Pancreas (tissue), 10 donors: ENCODE measurements around the gene APEX1. TPM values are rescaled to one million over a fixed set of nuclear protein-coding genes. Genes with fewer than 3 reads are reported as not detected.
A peak's percentile ranks its signal among the peaks of the same experiment; 100 is the strongest.

Source experiments
- ATAC-seq, 4 donors: fragments of 200-7000 bp; cut with Tn5 transposase; one replicate each; pipeline versions ENCODE4 v1.8.0 to v1.9.1; 2020; ENCODE audit warnings: mild to moderate bottlenecking in 4 of 4, moderate library complexity in 4 of 4
- DNase-seq, 6 donors: peaks; one replicate each; pipeline ENCODE4 v3.0.0-alpha.2; 2020
- FAIRE-seq: peaks from 2 replicates; lab custom pipeline; 2012; peaks lifted over from hg19 to GRCh38; lab: Jason Lieb, UNC
- H3K27ac ChIP-seq, 4 donors: fragments of 200-600 bp; sonication (generic); 1 replicate in 3 of 4; 2 replicates in 1 of 4; pipeline versions ENCODE4 v1.5.0 to v1.8.0; 2020
- H3K27me3 ChIP-seq, 4 donors: fragments of 200-600 bp; one replicate each; pipeline ENCODE4 v1.8.0; 2021
- H3K36me3 ChIP-seq, 3 donors: fragments of 200-600 bp; sonication (generic) in 1 of 3; one replicate each; pipeline versions ENCODE4 v1.5.0 to v1.8.0; 2020 to 2021
- H3K4me1 ChIP-seq, 3 donors: fragments of 200-600 bp; one replicate each; pipeline ENCODE4 v1.8.0; 2021
- H3K4me3 ChIP-seq, 4 donors: fragments of 200-600 bp; sonication (generic) in 2 of 4; one replicate each; pipeline versions ENCODE4 v1.5.0 to v1.8.0; 2020 to 2021
- H3K9me3 ChIP-seq, 4 donors: fragments of 200-600 bp; one replicate each; pipeline ENCODE4 v1.8.0; 2021
- WGBS, 2 donors: extraction: QIAGEN DNeasy Blood & Tissue Kit; methylation state at CpG; one replicate each; pipeline ENCODE4 v1.1.7; 2013; 5-methylcytosine and 5-hydroxymethylcytosine counted together
- intact Hi-C, 3 donors: fragments of 100-400 bp; cut with DNase I; formaldehyde crosslinking; loops; one replicate each; pipeline versions ENCODE4 v1.11.1 to v1.14.2; 2022
- polyA plus RNA-seq, 2 donors: library from polyadenylated mRNA; stranded (reverse); fragments of 200-250 nt; gene quantifications; one replicate each; pipeline ENCODE4 v1.2.3, GENCODE V29; 2013
- total RNA-seq, 6 donors: library from RNA; stranded (reverse); fragmentation: NEBNext Ultra II Directional in 4 of 6; extraction: Animal tissue kit (Norgen Biotek cat#: 25700) in 4 of 6; gene quantifications; one replicate each; pipeline versions ENCODE4 v1.2.1 to v1.2.4, GENCODE V29; 2021 to 2023
- TF ChIP-seq, protein P1 (sequence below), 4 donors: fragments of 200-600 bp; sonication (generic) in 3 of 4; IDR thresholded peaks; one replicate each; pipeline versions ENCODE4 v1.5.0 to v1.8.0; 2021; ENCODE audit warnings: antibody characterized with exemption in 4 of 4
- donor health status: healthy with polysubstance abuse.
- donor health status: DM: no; HTN: no; CAD: no; lungs with moderate emphysema.
- donor health status: DM: no; HTN: no; CAD: no.
- donor health status: control.
- donor health status: control.
- donor health status: Bipolar disorder and iron deficiency.
- donor health status: DM: yes; HTN: yes; CAD: no.
- donor health status: DM: no; HTN: no; CAD: no.
- donor health status: DM: no; HTN: no; CAD: no.
- donor health status: DM: yes; HTN: yes; CAD: no.

Gene APEX1
- total and polyA plus RNA-seq, 8 donors, result 50.9 to 107 (median 64.6) TPM

- WGBS, 2 donors, result 29 to 36% methylated on average over 2 of the region's 2 CpGs
- DNase-seq (no peak), FAIRE-seq (no peak), ATAC-seq (no peak)
- H3K27me3 ChIP-seq, result no peaks in the 10 kb centered on the region
- peaks cover 0 to 4% (median 0%) of the 10 kb centered on the region in 3 donors for H3K4me1 ChIP-seq
- H3K27ac ChIP-seq, result no peak overlapping the region
- TF ChIP-seq, protein P1, sequence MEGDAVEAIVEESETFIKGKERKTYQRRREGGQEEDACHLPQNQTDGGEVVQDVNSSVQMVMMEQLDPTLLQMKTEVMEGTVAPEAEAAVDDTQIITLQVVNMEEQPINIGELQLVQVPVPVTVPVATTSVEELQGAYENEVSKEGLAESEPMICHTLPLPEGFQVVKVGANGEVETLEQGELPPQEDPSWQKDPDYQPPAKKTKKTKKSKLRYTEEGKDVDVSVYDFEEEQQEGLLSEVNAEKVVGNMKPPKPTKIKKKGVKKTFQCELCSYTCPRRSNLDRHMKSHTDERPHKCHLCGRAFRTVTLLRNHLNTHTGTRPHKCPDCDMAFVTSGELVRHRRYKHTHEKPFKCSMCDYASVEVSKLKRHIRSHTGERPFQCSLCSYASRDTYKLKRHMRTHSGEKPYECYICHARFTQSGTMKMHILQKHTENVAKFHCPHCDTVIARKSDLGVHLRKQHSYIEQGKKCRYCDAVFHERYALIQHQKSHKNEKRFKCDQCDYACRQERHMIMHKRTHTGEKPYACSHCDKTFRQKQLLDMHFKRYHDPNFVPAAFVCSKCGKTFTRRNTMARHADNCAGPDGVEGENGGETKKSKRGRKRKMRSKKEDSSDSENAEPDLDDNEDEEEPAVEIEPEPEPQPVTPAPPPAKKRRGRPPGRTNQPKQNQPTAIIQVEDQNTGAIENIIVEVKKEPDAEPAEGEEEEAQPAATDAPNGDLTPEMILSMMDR (IDR thresholded peaks at IDR 0.05), result no peak
- intact Hi-C loops, result no loop called here
- no peak overlapping the region for H3K4me3 ChIP-seq
- peaks cover 0 to 6% (median 5%) of the 10 kb centered on the region in 3 donors for H3K36me3 ChIP-seq
- H3K9me3 ChIP-seq, result no peaks in the 10 kb centered on the region
These were observed 17.6 kb downstream of the APEX1 start for GRCh38 chr14:20472536-20473169.

DNA sequence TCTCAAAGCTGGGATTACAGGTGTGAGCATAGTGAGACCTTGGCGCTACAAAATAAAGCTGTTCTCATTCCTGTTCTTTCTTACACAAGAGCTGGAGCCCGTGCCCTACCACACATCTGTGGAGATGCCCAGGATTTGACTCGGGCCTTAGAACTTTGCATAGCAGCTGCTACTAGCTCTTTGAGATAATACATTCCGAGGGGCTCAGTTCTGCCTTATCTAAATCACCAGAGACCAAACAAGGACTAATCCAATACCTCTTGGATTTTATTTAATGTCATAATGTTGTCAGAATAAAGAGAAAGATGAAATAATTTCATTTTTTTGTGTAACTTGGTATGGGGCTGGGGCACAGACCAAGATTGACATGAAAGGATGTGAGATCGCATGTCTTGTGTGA, 21.8 kb downstream of the APEX1 start:
- Histone ChIP-seq H3K36me3 (peaks cover 0 to 6% (median 5%) of the 10 kb centered on the region in 3 donors), H3K4me1 (no peaks in the 10 kb centered on the region), H3K27ac (no peak overlapping the region), H3K9me3 (no peaks in the 10 kb centered on the region), H3K27me3 (no peaks in the 10 kb centered on the region), H3K4me3 (no peak overlapping the region)
- intact Hi-C loops, result no loop called here
- no peak for ATAC-seq
- WGBS, 2 donors, result 83 to 84% methylated on average over 5 of the region's 5 CpGs
- TF ChIP-seq, protein P1 (IDR thresholded peaks at IDR 0.05), result no peak
- FAIRE-seq, result no peak
- no peak for DNase-seq

DNA sequence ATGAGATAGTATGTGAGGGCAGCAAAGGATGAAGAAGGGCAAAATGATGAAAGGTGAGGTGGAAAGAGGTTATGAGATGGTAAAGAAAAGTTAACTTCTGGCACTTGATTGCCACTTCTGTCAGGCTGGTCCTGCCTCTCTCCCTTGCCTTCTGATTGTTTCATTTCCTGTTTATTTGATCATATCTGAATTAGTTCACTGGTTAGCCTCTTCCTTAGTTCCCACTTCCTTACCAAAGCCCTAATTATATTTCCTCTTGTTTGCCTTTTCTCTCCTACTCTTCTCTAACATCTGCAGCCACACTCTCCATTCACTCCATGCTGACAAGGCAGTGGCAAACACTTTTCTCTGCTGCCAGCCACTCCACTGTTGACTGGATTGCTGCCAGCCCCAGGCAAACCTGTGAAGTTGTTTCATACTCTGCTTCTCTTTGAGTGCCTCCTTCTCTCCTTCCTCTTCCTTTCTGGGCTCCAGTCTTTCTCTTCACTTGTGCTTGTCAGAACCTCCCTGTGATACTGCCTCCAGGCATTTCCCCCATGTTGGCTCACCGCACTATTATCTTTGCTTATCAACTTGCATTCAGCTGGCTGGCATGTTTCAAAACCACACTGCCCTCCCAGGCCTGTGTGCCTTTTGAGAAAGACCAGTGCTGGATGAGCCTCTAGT, 22.3 kb downstream of the APEX1 start:
- Histone ChIP-seq H3K36me3 (peaks cover 0 to 6% (median 5%) of the 10 kb centered on the region in 3 donors), H3K4me1 (no peaks in the 10 kb centered on the region), H3K27ac (peak overlapping the region in 1 of 4 donors; percentile 44), H3K4me3 (no peak overlapping the region), H3K27me3 (no peaks in the 10 kb centered on the region), H3K9me3 (no peaks in the 10 kb centered on the region)
- 7 to 33% methylated on average over 1 of the region's 1 CpG for WGBS, 2 donors
- DNase-seq (no peak), FAIRE-seq (no peak), ATAC-seq (peak in 3 of 4 donors; percentile 54 to 68 (median 66))
- TF ChIP-seq, protein P1 (IDR thresholded peaks at IDR 0.05), result no peak
- intact Hi-C loops, result no loop called here

DNA sequence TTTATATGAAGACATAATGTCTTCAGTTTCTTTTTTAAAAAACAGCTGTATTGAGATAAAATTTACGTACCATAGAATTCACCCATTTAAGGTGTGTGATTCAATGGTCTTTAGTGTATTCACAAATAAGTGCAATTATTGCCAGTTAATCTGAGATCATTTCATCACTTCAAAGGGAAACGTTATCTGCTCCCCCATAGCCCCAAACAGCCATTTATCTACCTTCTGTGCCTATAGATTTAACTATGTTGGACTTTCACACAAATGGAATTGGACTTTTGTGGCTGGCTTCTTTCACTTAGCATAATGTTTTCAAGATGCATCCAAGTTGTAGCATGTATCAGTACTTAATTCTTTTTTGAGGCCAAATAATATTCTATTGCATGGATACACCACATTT, 23.9 kb downstream of the APEX1 start:
- no peaks in the 10 kb centered on the region for H3K9me3 ChIP-seq
- H3K27ac ChIP-seq, result no peak overlapping the region
- peaks cover 0 to 6% (median 5%) of the 10 kb centered on the region in 3 donors for H3K36me3 ChIP-seq
- FAIRE-seq, result no peak
- H3K27me3 ChIP-seq, result no peaks in the 10 kb centered on the region
- TF ChIP-seq, protein P1 (IDR thresholded peaks at IDR 0.05), result no peak
- no peaks in the 10 kb centered on the region for H3K4me1 ChIP-seq
- no peak for DNase-seq
- intact Hi-C loops, result no loop called here
- no peak overlapping the region for H3K4me3 ChIP-seq
- ATAC-seq, result no peak
- 90 to 91% methylated on average over 2 of the region's 2 CpGs for WGBS, 2 donors

GRCh38 chr14:20482382-20482781, 27.4 kb downstream of the APEX1 start:
- FAIRE-seq (no peak), ATAC-seq (no peak), DNase-seq (no peak)
- H3K36me3 ChIP-seq, result no peaks in the 10 kb centered on the region
- H3K27me3 ChIP-seq, result no peaks in the 10 kb centered on the region
- intact Hi-C loops, result no loop called here
- no peaks in the 10 kb centered on the region for H3K4me1 ChIP-seq
- WGBS, 2 donors, result 70 to 83% methylated on average over 5 of the region's 5 CpGs
- H3K9me3 ChIP-seq, result no peaks in the 10 kb centered on the region
- no peak overlapping the region for H3K27ac ChIP-seq
- TF ChIP-seq, protein P1 (IDR thresholded peaks at IDR 0.05), result no peak
- no peak overlapping the region for H3K4me3 ChIP-seq
